ENCODE results near the gene RELB. TPM values are rescaled to one million over a fixed set of nuclear protein-coding genes. Genes with fewer than 3 reads are reported as not detected.

Gene RELB
- polyA plus RNA-seq, 2 of the 4 experiments (the other 2 are of a cell fraction): 8.1 to 9.6 TPM

- TF ChIP-seq MYC (IDR thresholded peaks at IDR 0.05; ENCODE audit: borderline replicate concordance, low read length) (peak; percentile 88), BCL3 (IDR thresholded peaks at IDR 0.05) (peak; percentile 58; the same call in 1 of the 3 replicates)
Measured at GRCh38 chr19:45076029-45076850, 75.0 kb downstream of the RELB start, which contains the start of gene ZNF296 (continued).

- Histone ChIP-seq H3K4me3 (peak overlapping the region; percentile 66), H3K4me1 (peaks cover 31% of the 10 kb centered on the region), H3K9me3 (no peaks in the 10 kb centered on the region), H3K4me2 (peak overlapping the region; percentile 84), H3K27ac (peak overlapping the region; percentile 77 to 90)
- DNase-seq (ENCODE audit: low read depth in 1 of 2, low spot score in 1 of 2): no peak
- ATAC-seq: no peak
- POLR2A ChIA-PET: interaction anchor here (1.0 kb wide), 1 partner anchor 15 kb away, joined by 3 read pairs; no protein-coding TSS in a partner anchor
- TF ChIP-seq CHD4 (IDR thresholded peaks at IDR 0.05; ENCODE audit: borderline replicate concordance) (no peak), ELK1 (IDR thresholded peaks at IDR 0.05; ENCODE audit: low read depth, low read length) (no peak), HOXB5 (CRISPR knock-in tag; IDR thresholded peaks at IDR 0.05) (no peak)
- CTCF ChIA-PET: interaction anchor here (1.0 to 7.7 kb wide), 6 partner anchors 10 to 28 kb away, joined by 3 to 56 read pairs (median 5); partner anchors contain the start of gene PPP1R37
- WGBS (ENCODE audit: missing lambda C conversion rate): 91% methylated on average over 15 of the region's 15 CpGs
- FAIRE-seq: no peak
Measured at GRCh38 chr19:45076851-45077730, 75.8 kb downstream of the RELB start.

GRCh38 chr19:45078390-45079062, 77.3 kb downstream of the RELB start:
- ChIA-PET POLR2A (interaction anchor here (0.5 to 2.8 kb wide), 8 partner anchors 9 to 100 kb away, joined by 3 to 22 read pairs (median 4); partner anchors contain the start of genes BLOC1S3, PPP1R37 and TRAPPC6A), CTCF (interaction anchor here (0.6 to 7.7 kb wide), 4 partner anchors 14 to 115 kb away, joined by 3 to 56 read pairs (median 6); partner anchors contain the start of gene PPP1R37)
- Histone ChIP-seq H3K27ac (peak overlapping the region; percentile 91 to 95), H3K4me3 (peak overlapping the region; percentile 96), H3K4me1 (peaks cover 31% of the 10 kb centered on the region), H3K4me2 (peak overlapping the region; percentile 92), H3K9me3 (no peaks in the 10 kb centered on the region)
- 50% methylated on average over 10 of the region's 10 CpGs for whole genome bisulfite sequencing (ENCODE audit: missing lambda C conversion rate)
- peak; percentile 46; the same call in 1 of the 2 replicates for TF ChIP-seq CHD4 (IDR thresholded peaks at IDR 0.05; ENCODE audit: borderline replicate concordance)
- TF ChIP-seq SMC3 (IDR thresholded peaks at IDR 0.05): no peak
- no peak for TF ChIP-seq CBX8 (IDR thresholded peaks at IDR 0.05)
- TF ChIP-seq ELK1 (IDR thresholded peaks at IDR 0.05; ENCODE audit: low read depth, low read length): no peak
- no peak for TF ChIP-seq HES2 (IDR thresholded peaks at IDR 0.05)
- no peak for TF ChIP-seq SREBF2 (IDR thresholded peaks at IDR 0.05)
- no peak for TF ChIP-seq BHLHE40 (IDR thresholded peaks at IDR 0.05; ENCODE audit: low read depth, low read length)
- no peak for TF ChIP-seq TP53 (CRISPR knock-in tag; IDR thresholded peaks at IDR 0.05)
- no peak for TF ChIP-seq POLR2AphosphoS2 (conservative IDR thresholded peaks at IDR 0.05; ENCODE audit: low read length)
- no peak for TF ChIP-seq CTCF (IDR thresholded peaks at IDR 0.05)
- no peak for TF ChIP-seq RNF2 (IDR thresholded peaks at IDR 0.05; ENCODE audit: borderline replicate concordance, low read depth)
- TF ChIP-seq NPAS2 (CRISPR knock-in tag; IDR thresholded peaks at IDR 0.05; ENCODE audit: borderline replicate concordance): no peak
- TF ChIP-seq E2F6 (IDR thresholded peaks at IDR 0.05; ENCODE audit: borderline replicate concordance, low read depth): no peak
- TF ChIP-seq FOXS1 (CRISPR knock-in tag; IDR thresholded peaks at IDR 0.05): no peak
- TF ChIP-seq POLR2A (IDR thresholded peaks at IDR 0.05; ENCODE audit: low read length): no peak
- no peak for TF ChIP-seq MAZ (IDR thresholded peaks at IDR 0.05; ENCODE audit: borderline replicate concordance, low read depth, low read length)
- TF ChIP-seq CHD2 (IDR thresholded peaks at IDR 0.05; ENCODE audit: low read length, partially characterized antibody): peak; percentile 12
- DNase-seq (ENCODE audit: low read depth in 1 of 2, low spot score in 1 of 2) (no peak), FAIRE-seq (no peak), ATAC-seq (peak; percentile 1 to 4; a peak in 3 of 6 replicates)

Measured in A549 (cell line).